Chondrocyte (in vitro differentiated cells): Measurements from ENCODE around the gene STK24. TPM values are rescaled to one million over a fixed set of nuclear protein-coding genes. Genes with fewer than 3 reads are reported as not detected.

Source experiments
- DNase-seq: peaks from one replicate; pipeline ENCODE4 v3.0.0; 2021; ENCODE audit warnings: mixed read lengths, low spot score
- H3K27ac Mint-ChIP-seq: one replicate; pipeline ENCODE4 v1.8.0; 2021; ENCODE audit warnings: mild to moderate bottlenecking, moderate library complexity, mixed read lengths; ENCODE audit not compliant: unreplicated experiment
- H3K27me3 Mint-ChIP-seq: 2 replicates; pipeline ENCODE4 v1.8.0; 2021; ENCODE audit warnings: low read depth, mixed read lengths
- H3K36me3 Mint-ChIP-seq: 2 replicates; pipeline ENCODE4 v1.8.0; 2021; ENCODE audit warnings: low read depth, mixed read lengths
- H3K4me1 Mint-ChIP-seq: 2 replicates; pipeline ENCODE4 v1.8.0; 2021; ENCODE audit warnings: low read depth, mild to moderate bottlenecking, mixed read lengths
- H3K4me3 Mint-ChIP-seq: one replicate; pipeline ENCODE4 v1.8.0; 2021; ENCODE audit warnings: mild to moderate bottlenecking, moderate library complexity, mixed read lengths; ENCODE audit not compliant: unreplicated experiment
- H3K9me3 Mint-ChIP-seq: 2 replicates; pipeline ENCODE4 v1.8.0; 2021; ENCODE audit warnings: low read depth, mixed read lengths
- total RNA-seq: library from RNA; stranded (reverse); gene quantifications from 3 replicates; pipeline ENCODE4 v1.2.1, GENCODE V29; 2021
- TF ChIP-seq, protein P1 (sequence below): fragments of 200-600 bp; sonication (generic); IDR thresholded peaks from 2 replicates; pipeline ENCODE4 v1.5.0; 2021; ENCODE audit warnings: antibody characterized with exemption, mild to moderate bottlenecking, moderate library complexity

Gene STK24
- total RNA-seq, 1 donor from 2014 or later = 100 TPM

DNA sequence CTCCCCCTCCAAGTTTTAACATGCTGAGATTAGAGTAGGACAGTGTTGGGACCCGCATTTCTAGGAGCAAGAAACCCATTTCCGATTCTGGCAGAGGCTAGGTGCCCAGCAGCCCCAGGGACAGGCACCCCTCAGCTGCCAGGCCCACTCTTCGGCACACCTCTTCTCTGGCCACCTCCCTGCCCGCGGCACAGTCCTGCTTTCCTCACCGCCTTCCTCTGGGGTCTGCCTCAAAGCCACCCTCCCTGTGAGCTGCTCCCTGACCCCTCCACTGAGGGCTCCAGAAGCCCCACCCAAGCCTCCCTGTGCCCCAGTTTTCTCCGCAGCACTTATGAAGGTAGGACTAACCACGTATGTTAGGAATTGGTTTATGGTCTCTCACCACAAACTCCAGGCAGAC is 79.9 kb downstream of the STK24 start:
- no peak for DNase-seq
- Mint-ChIP-seq H3K4me1 (peaks cover 64% of the 10 kb centered on the region), H3K4me3 (no peak overlapping the region), H3K9me3 (no peaks in the 10 kb centered on the region), H3K27me3 (no peaks in the 10 kb centered on the region), H3K27ac (no peak overlapping the region), H3K36me3 (peaks cover 8% of the 10 kb centered on the region)
- TF ChIP-seq, protein P1, sequence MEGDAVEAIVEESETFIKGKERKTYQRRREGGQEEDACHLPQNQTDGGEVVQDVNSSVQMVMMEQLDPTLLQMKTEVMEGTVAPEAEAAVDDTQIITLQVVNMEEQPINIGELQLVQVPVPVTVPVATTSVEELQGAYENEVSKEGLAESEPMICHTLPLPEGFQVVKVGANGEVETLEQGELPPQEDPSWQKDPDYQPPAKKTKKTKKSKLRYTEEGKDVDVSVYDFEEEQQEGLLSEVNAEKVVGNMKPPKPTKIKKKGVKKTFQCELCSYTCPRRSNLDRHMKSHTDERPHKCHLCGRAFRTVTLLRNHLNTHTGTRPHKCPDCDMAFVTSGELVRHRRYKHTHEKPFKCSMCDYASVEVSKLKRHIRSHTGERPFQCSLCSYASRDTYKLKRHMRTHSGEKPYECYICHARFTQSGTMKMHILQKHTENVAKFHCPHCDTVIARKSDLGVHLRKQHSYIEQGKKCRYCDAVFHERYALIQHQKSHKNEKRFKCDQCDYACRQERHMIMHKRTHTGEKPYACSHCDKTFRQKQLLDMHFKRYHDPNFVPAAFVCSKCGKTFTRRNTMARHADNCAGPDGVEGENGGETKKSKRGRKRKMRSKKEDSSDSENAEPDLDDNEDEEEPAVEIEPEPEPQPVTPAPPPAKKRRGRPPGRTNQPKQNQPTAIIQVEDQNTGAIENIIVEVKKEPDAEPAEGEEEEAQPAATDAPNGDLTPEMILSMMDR = no peak

DNA sequence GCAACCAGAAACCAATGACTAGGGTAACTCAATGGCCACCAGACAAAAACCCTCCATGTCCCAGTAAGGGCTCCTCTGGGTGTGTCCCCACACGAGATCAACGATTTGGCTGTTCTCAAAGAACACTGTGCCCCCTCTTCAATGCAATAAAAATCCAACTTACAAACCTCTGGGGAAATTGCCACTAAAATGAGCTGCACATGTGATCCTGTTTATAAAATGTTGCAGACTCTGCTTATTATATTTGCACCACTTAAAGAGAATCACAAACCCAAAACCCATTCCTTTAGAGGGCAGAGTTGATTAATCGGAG is 80.5 kb downstream of the STK24 start:
- Mint-ChIP-seq H3K4me1 (peaks cover 64% of the 10 kb centered on the region), H3K9me3 (no peaks in the 10 kb centered on the region), H3K4me3 (no peak overlapping the region), H3K27me3 (no peaks in the 10 kb centered on the region), H3K27ac (no peak overlapping the region), H3K36me3 (peaks cover 8% of the 10 kb centered on the region)
- no peak for DNase-seq
- TF ChIP-seq, protein P1 = no peak

DNA sequence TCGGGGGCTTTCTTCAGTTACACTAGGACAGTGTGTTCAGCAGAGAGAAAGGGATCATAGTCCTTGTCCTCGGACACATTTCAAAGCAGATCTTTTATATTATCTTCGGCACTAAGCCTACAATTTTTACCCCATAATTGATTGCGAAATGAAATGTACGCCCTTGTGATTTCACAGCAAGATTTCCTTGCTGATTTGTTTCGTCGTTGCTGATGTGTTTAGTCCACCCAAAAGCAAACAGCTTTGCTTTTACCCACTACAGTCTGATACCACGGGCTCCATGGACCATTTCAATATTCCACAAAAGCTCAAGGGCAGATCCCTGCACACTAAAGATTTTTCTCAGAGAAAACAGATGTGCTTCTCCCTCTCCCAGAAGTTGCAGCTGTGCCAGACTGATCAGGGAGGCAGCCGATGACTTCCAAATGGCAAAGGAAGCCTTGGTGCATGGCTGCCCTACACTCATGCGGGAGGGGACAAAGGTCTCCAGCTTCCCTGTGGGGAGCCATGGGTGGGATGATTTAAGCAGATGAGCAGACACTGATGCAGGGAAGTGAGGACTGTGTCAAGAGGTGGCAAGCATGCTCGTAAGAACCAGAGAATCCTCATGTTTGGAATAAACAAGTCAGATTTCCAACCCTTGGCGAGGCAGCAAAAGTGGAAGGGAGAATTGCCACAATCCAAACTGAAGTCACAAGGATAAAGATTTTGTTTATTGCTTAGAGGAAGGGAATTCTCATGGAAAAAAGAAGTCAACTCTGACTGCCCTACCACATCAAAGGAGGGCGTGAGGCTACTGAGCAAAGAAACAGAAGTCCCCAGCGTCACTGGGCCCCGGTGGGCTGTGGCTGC is 81.1 kb downstream of the STK24 start:
- Mint-ChIP-seq H3K36me3 (peaks cover 8% of the 10 kb centered on the region), H3K4me3 (no peak overlapping the region), H3K9me3 (no peaks in the 10 kb centered on the region), H3K4me1 (peaks cover 68% of the 10 kb centered on the region), H3K27me3 (no peaks in the 10 kb centered on the region), H3K27ac (peak overlapping the region; percentile 9)
- TF ChIP-seq, protein P1 = no peak
- no peak for DNase-seq

DNA sequence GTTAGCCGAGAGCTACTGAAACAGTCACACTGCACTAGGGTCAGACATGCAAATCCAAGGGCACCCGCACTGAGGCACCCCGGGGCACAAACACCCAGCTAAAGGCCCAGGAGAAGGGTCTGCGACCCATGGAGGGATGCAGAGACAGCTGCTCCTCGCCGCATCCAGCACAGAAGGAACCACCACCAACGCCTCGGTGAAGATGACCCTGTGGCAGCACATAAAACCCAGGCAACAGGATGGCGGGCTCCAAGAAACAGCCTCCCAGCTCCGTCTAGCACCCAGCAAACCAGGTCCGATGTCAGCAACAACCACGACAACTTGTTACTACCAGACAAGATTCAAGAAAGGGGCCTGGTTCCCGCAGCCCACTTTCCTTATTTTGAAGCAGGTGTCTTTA is 82.1 kb downstream of the STK24 start:
- TF ChIP-seq, protein P1 = no peak
- no peak overlapping the region for H3K4me3 Mint-ChIP-seq
- peaks cover 73% of the 10 kb centered on the region for H3K4me1 Mint-ChIP-seq
- no peaks in the 10 kb centered on the region for H3K27me3 Mint-ChIP-seq
- no peaks in the 10 kb centered on the region for H3K9me3 Mint-ChIP-seq
- DNase-seq = no peak
- H3K36me3 Mint-ChIP-seq = peaks cover 8% of the 10 kb centered on the region
- H3K27ac Mint-ChIP-seq = peak overlapping the region; percentile 66

DNA sequence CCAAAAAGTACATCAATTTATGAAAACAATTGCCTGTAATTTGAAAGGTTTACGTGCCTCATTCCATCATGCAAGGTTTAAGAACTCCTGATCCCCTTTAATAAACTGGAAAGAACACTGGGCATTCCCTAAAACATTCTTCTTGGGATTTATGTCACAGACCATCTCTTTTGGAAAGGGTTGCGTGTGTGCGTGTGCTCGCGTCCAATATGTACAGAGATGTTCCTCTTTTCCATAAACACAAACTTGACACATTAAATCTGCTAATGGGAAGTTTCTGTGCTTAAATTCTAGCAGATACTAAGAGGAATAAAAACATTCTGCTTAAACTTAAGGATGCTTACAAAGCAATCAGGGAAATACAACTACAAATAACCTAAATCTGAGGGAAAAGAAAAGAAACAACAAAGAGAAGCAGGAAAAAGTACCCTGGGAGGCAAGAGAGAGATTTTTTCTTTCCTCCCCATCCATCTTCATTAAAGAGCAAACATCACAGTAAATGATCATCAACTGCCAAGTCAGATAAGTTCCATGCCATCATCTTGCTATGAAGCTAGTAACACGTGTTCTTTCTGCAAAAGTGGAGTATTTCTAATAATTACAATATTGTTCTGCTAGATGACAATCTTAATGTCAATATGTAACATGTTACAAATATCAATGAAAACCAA is 83.7 kb downstream of the STK24 start:
- Mint-ChIP-seq H3K4me3 (no peak overlapping the region), H3K27ac (peak overlapping the region; percentile 71), H3K4me1 (peaks cover 82% of the 10 kb centered on the region), H3K36me3 (peaks cover 6% of the 10 kb centered on the region), H3K9me3 (no peaks in the 10 kb centered on the region), H3K27me3 (no peaks in the 10 kb centered on the region)
- TF ChIP-seq, protein P1 = no peak
- no peak for DNase-seq
